PC-3 (cell line): Measurements from ENCODE around the gene BCKDHA. TPM values are rescaled to one million over a fixed set of nuclear protein-coding genes. Genes with fewer than 3 reads are reported as not detected.

Experiments
- total RNA-seq: library from RNA; depleted of rRNA; stranded (reverse); fragments of >200 nt; gene quantifications from 2 replicates; pipeline ENCODE4 v1.2.3, GENCODE V29; 2014; rRNA removed

Gene BCKDHA
- total RNA-seq, 1 experiment from 2014 or later = 49.2 TPM

Other genes starting within 250 kb of the BCKDHA start
- 8.6 and 10.3 TPM in 2 replicates for gene CYP2S1, start 204.6 kb upstream of the BCKDHA start, total RNA-seq
- gene AXL, start 178.6 kb upstream of the BCKDHA start, total RNA-seq = 172 and 202 TPM in 2 replicates
- 158 and 198 TPM in 2 replicates for gene HNRNPUL1, start 133.4 kb upstream of the BCKDHA start, total RNA-seq
- gene CCDC97, start 87.6 kb upstream of the BCKDHA start, total RNA-seq = 18.3 and 18.4 TPM in 2 replicates
- gene TGFB1, start 43.9 kb upstream of the BCKDHA start, total RNA-seq = 16.4 and 23.4 TPM in 2 replicates
- gene B9D2, start 33.7 kb upstream of the BCKDHA start, total RNA-seq = 3.8 and 4.4 TPM in 2 replicates
- 2.4 and 3.6 TPM in 2 replicates for gene TMEM91, start 21.3 kb upstream of the BCKDHA start, total RNA-seq
- 40.8 and 41.5 TPM in 2 replicates for gene EXOSC5, start 459 bp upstream of the BCKDHA start, total RNA-seq
- gene B3GNT8, start 29.6 kb downstream of the BCKDHA start, total RNA-seq = 2.3 TPM in 1 of 2 replicates, not detected in the other
- 36.8 and 44.6 TPM in 2 replicates for gene DMAC2, start 42.1 kb downstream of the BCKDHA start, total RNA-seq
- not detected in 2 replicates for gene ERICH4, start 45.3 kb downstream of the BCKDHA start, total RNA-seq
- not detected in 2 replicates for gene CEACAM21, start 178.3 kb downstream of the BCKDHA start, total RNA-seq
- gene CEACAM4, start 229.3 kb downstream of the BCKDHA start, total RNA-seq = not detected in 2 replicates